GM18868 (cell line): Measurements from ENCODE around the gene KLC1.

Source experiments
- ATAC-seq: cut with Tn5 transposase; IDR thresholded peaks from one replicate; pipeline ENCODE4 v1.9.1; 2021; ENCODE audit warnings: mild to moderate bottlenecking, moderate library complexity; ENCODE audit not compliant: unreplicated experiment

The KLC1 gene

GRCh38 chr14:103731916-103732867 is 103.2 kb downstream of the KLC1 start:
- ATAC-seq, result no peak

- ATAC-seq, result no peak
Observed at GRCh38 chr14:103732868-103733620, 104.0 kb downstream of the KLC1 start.

GRCh38 chr14:103733651-103734050 is 104.6 kb downstream of the KLC1 start:
- no peak for ATAC-seq

GRCh38 chr14:103734081-103734888 is 105.3 kb downstream of the KLC1 start:
- no peak for ATAC-seq

GRCh38 chr14:103735022-103735421 is 106.0 kb downstream of the KLC1 start:
- ATAC-seq, result no peak

- no peak for ATAC-seq
Observed at GRCh38 chr14:103735439-103735814, 106.4 kb downstream of the KLC1 start.

GRCh38 chr14:103735815-103736545 is 107.0 kb downstream of the KLC1 start:
- ATAC-seq, result no peak

GRCh38 chr14:103736546-103737431 is 107.8 kb downstream of the KLC1 start:
- ATAC-seq, result no peak

GRCh38 chr14:103737432-103738045 is 108.5 kb downstream of the KLC1 start:
- ATAC-seq, result no peak

GRCh38 chr14:103738166-103738565 is 109.2 kb downstream of the KLC1 start:
- ATAC-seq, result no peak

- ATAC-seq, result no peak
Observed at GRCh38 chr14:103738701-103739451, 109.9 kb downstream of the KLC1 start.

GRCh38 chr14:103739466-103739792 is 110.4 kb downstream of the KLC1 start:
- ATAC-seq, result no peak

GRCh38 chr14:103739793-103740501 is 110.9 kb downstream of the KLC1 start:
- no peak for ATAC-seq

GRCh38 chr14:103740991-103741689 is 112.1 kb downstream of the KLC1 start:
- no peak for ATAC-seq

GRCh38 chr14:103741876-103742275 is 112.9 kb downstream of the KLC1 start:
- no peak for ATAC-seq

- ATAC-seq, result no peak
Observed at GRCh38 chr14:103742499-103743255, 113.7 kb downstream of the KLC1 start.
